Measurements from ENCODE around the gene CFDP1. TPM values are rescaled to one million over a fixed set of nuclear protein-coding genes. Genes with fewer than 3 reads are reported as not detected.
"Not testable (repeated sequence)": the region's sequence is repeated elsewhere in the genome, so short reads cannot be mapped to it uniquely, and the experiment has no call there.

CFDP1 gene
- total and polyA plus RNA-seq, 5 experiments from 2014 or later = 34.3 to 39.0 (median 34.9) TPM

DNA sequence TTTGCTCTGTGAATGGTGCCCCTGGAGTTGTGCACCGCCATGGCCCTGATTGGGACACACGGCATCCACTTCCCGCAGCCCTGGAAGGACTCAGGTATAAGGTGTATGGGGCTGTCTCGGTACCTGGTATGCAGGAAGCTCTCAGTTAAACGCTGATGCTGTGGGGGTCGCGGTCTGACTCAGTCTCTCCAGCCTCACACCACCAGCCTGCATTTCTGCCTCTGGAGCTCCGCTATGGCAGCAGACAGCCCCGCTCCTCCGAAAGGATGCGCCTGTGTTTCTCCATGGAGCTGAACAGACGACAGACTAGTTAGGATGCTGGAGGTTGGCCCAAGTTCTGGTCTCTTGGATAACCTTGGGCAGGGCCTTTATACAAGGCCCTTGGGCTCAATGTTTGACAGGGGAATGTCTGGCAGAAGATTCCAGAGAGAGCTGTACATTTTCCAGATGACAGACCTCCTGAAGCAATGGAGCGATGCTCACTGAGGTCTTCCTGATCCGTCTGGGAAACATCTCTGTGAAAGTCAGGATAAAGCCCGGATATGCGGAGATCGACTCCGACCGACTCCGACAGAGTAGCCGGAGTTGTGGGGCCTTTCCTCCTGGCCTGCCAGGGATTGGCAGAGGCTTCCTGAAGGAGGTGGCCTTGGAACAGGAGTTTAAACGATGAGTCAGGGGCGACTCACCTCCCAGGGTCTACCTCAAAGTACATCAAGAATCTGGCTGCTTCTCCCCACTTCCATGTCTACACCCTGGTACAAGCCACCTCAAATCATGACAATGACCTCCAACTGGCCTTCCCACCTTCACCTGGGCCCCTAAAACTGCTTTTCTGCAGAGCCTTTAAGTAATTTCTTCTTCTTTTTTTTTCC lies 160.0 kb downstream of the CFDP1 start:
- H3K4me1 Mint-ChIP-seq = no peaks in the 10 kb centered on the region
- POLR2A ChIA-PET = interaction anchor here (0.7 kb wide), 1 partner anchor 440 kb away, joined by 3 read pairs; no protein-coding TSS in a partner anchor
- peaks cover 0 to 3% (median 0%) of the 10 kb centered on the region in 9 donors for H3K9me3 Mint-ChIP-seq
- no peak overlapping the region for H3K27ac Mint-ChIP-seq
- no peak for ATAC-seq
- H3K36me3 Mint-ChIP-seq = no peaks in the 10 kb centered on the region
- DNase-seq = peak in 1 of 10 donors; percentile 57
- H3K4me3 Mint-ChIP-seq = no peak overlapping the region
- peaks cover 8 to 54% (median 32%) of the 10 kb centered on the region in 5 donors for H3K27me3 Mint-ChIP-seq

- not testable (repeated sequence) for ATAC-seq
- peak in 1 of 10 donors; percentile 26 for DNase-seq
These were observed 160.7 kb downstream of the CFDP1 start for GRCh38 chr16:75272629-75273028.

DNA sequence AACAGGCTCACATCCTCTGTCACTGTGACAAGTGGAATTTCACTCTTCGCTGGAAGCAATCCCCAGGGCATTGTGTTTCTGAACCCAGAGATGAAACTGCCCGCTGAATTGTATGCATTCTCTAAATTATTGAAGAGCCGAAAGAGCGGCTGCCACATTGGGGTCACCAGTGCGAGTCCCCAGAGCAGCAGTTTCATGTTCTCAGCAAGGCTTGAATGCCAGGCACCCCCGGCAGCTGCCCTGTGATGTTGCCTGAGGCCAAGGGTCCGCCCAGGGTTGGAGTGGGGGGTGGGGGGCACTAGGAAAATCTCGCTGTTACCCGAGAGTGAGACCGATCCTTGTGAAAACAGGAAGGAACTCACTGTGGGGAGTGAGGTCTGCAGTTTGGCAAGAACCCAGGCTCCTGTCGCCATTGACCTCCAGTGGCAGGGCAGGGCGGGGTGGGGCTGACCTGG lies 161.2 kb downstream of the CFDP1 start:
- Mint-ChIP-seq H3K4me3 (no peak overlapping the region), H3K36me3 (no peaks in the 10 kb centered on the region), H3K27ac (no peak overlapping the region), H3K4me1 (no peaks in the 10 kb centered on the region), H3K27me3 (peaks cover 5 to 49% (median 28%) of the 10 kb centered on the region in 5 donors), H3K9me3 (peaks cover 0 to under 1% (median 0%) of the 10 kb centered on the region in 9 donors)
- DNase-seq (peak in 1 of 10 donors; percentile 15), ATAC-seq (no peak)
- POLR2A ChIA-PET = interaction anchor here (0.7 kb wide), 1 partner anchor 439 kb away, joined by 3 read pairs; no protein-coding TSS in a partner anchor

More at GRCh38 chr16:75272629-75273028, 160.7 kb downstream of the CFDP1 start:
- not testable (repeated sequence) for H3K4me1 Mint-ChIP-seq, H3K4me3 Mint-ChIP-seq, H3K36me3 Mint-ChIP-seq, H3K9me3 Mint-ChIP-seq, H3K27ac Mint-ChIP-seq
- H3K27me3 Mint-ChIP-seq = peaks cover 8 to 51% (median 31%) of the 10 kb centered on the region in 5 donors
- POLR2A ChIA-PET = interaction anchor here (0.7 kb wide), 1 partner anchor 440 kb away, joined by 3 read pairs; no protein-coding TSS in a partner anchor

DNA sequence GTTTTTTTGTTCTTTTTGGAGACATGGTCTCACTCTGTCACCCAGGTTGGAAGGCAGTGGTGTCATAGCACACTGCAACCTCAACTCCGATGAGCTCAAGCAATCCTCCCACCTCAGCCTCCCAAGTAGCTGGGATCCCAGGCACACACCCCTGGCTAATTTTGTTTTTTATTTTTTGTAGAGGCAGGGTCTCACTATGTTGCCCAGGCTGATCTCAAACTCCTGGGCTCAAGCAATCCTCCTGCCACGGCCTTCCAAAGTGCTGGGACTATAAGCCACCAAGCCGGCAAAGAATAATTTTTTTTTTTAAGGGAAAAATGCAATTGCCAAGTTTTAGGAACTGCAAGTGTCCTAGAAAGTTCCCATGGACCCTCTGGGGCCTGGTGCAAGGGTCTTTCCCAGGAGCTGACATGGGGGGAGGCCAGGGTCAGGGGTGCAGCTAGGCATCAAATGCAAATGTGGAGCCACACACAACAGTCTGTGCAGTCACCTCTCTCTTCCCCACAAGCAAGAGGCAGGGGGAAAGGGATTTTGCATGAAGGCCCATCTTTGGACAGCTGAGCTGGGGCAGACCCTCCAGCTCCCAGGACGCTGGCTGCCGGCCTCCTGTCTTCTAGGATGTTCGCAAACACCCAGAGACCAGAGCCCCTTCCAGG lies 161.7 kb downstream of the CFDP1 start:
- ATAC-seq (no peak), DNase-seq (peak in 1 of 10 donors; percentile 45)
- Mint-ChIP-seq H3K4me3 (no peak overlapping the region), H3K9me3 (no peaks in the 10 kb centered on the region), H3K36me3 (no peaks in the 10 kb centered on the region), H3K27ac (no peak overlapping the region), H3K4me1 (peaks cover 0 to 1% (median under 1%) of the 10 kb centered on the region in 4 donors), H3K27me3 (peaks cover 6 to 50% (median 28%) of the 10 kb centered on the region in 5 donors)
- POLR2A ChIA-PET = no interaction called here

- H3K27ac Mint-ChIP-seq, H3K9me3 Mint-ChIP-seq, POLR2A ChIA-PET, H3K36me3 Mint-ChIP-seq, H3K4me3 Mint-ChIP-seq, H3K4me1 Mint-ChIP-seq, ATAC-seq: not testable (repeated sequence)
- peak in 1 of 10 donors; percentile 8 for DNase-seq
- peaks cover 10 to 59% (median 31%) of the 10 kb centered on the region in 5 donors for H3K27me3 Mint-ChIP-seq
These were observed 163.9 kb downstream of the CFDP1 start for GRCh38 chr16:75269358-75269757.

DNA sequence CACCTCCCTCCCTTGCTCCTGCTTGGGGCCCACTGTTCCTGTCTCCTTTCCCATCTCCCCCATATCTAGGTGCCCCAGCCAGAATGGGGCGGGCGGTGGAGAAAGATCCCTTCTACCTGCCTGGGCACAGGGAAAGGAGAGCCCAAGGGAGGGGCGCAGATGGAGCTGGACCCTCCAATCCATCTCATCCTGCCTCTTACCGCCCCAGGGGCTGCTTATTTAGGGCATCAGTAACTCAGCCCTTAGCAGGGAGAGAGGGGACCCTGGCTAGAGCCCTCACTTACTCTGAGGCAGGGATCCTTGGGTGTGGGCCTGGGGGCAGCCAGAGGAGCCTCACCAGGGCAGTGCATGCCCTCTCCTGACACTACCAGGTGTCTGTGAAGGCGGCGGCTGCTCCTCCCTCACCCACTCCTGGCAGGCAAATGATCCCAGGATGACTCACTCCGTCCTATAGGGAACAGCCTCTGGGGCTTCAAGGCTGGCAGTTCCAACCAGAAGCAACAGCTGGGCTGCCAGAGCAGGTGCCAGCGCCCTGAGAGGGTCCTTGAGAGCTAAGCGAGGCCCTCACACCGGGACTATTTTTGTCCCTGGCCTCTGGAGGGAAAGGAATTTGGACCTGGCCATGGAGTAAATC lies 165.6 kb downstream of the CFDP1 start:
- H3K27me3 Mint-ChIP-seq = peaks cover 16 to 60% (median 36%) of the 10 kb centered on the region in 5 donors
- H3K4me1 Mint-ChIP-seq = peaks cover 2 to 11% (median 9%) of the 10 kb centered on the region in 4 donors
- H3K27ac Mint-ChIP-seq = peak overlapping the region in 1 of 10 donors; percentile 1
- ATAC-seq (no peak), DNase-seq (peak in 1 of 10 donors; percentile 41)
- H3K9me3 Mint-ChIP-seq = no peaks in the 10 kb centered on the region
- no peaks in the 10 kb centered on the region for H3K36me3 Mint-ChIP-seq
- POLR2A ChIA-PET = no interaction called here
- H3K4me3 Mint-ChIP-seq = peak overlapping the region in 1 of 10 donors; percentile 19

GRCh38 chr16:75266738-75267630 lies 166.3 kb downstream of the CFDP1 start:
- H3K9me3 Mint-ChIP-seq = no peaks in the 10 kb centered on the region

GRCh38 chr16:75265911-75266701 lies 167.2 kb downstream of the CFDP1 start:
- Mint-ChIP-seq H3K36me3 (no peaks in the 10 kb centered on the region), H3K27ac (peak overlapping the region in 4 of 10 donors; percentile 29 to 60 (median 46)), H3K9me3 (no peaks in the 10 kb centered on the region), H3K4me3 (peak overlapping the region; percentile 60 to 89 (median 83)), H3K4me1 (peaks cover 4 to 11% (median 9%) of the 10 kb centered on the region in 4 donors), H3K27me3 (peaks cover 21 to 60% (median 38%) of the 10 kb centered on the region in 5 donors)
- no peak for DNase-seq
- ATAC-seq = peak in 1 of 2 donors; percentile 14
- POLR2A ChIA-PET = interaction anchor here (0.8 to 1.1 kb wide), 2 partner anchors 10 to 22 kb away, joined by 3 read pairs; no protein-coding TSS in a partner anchor

More at GRCh38 chr16:75266738-75267630, 166.3 kb downstream of the CFDP1 start:
- peak overlapping the region in 1 of 10 donors; percentile 43 for H3K27ac Mint-ChIP-seq
- peak overlapping the region; percentile 60 to 89 (median 83) for H3K4me3 Mint-ChIP-seq
- H3K36me3 Mint-ChIP-seq = no peaks in the 10 kb centered on the region
- POLR2A ChIA-PET = no interaction called here
- DNase-seq = no peak
- no peak for ATAC-seq
- H3K27me3 Mint-ChIP-seq = peaks cover 19 to 62% (median 39%) of the 10 kb centered on the region in 5 donors
- H3K4me1 Mint-ChIP-seq = peaks cover 2 to 11% (median 9%) of the 10 kb centered on the region in 4 donors

- Mint-ChIP-seq H3K36me3 (no peaks in the 10 kb centered on the region), H3K4me1 (peaks cover 4 to 11% (median 9%) of the 10 kb centered on the region in 4 donors), H3K27me3 (peaks cover 25 to 64% (median 42%) of the 10 kb centered on the region in 5 donors), H3K27ac (no peak overlapping the region), H3K4me3 (peak overlapping the region; percentile 24 to 85 (median 70)), H3K9me3 (no peaks in the 10 kb centered on the region)
- no peak for DNase-seq
- POLR2A ChIA-PET = interaction anchor here (0.8 to 1.1 kb wide), 2 partner anchors 11 to 23 kb away, joined by 3 read pairs; no protein-coding TSS in a partner anchor
- peak in 1 of 2 donors; percentile 33 for ATAC-seq
These were observed 168.0 kb downstream of the CFDP1 start for GRCh38 chr16:75264999-75265910.

DNA sequence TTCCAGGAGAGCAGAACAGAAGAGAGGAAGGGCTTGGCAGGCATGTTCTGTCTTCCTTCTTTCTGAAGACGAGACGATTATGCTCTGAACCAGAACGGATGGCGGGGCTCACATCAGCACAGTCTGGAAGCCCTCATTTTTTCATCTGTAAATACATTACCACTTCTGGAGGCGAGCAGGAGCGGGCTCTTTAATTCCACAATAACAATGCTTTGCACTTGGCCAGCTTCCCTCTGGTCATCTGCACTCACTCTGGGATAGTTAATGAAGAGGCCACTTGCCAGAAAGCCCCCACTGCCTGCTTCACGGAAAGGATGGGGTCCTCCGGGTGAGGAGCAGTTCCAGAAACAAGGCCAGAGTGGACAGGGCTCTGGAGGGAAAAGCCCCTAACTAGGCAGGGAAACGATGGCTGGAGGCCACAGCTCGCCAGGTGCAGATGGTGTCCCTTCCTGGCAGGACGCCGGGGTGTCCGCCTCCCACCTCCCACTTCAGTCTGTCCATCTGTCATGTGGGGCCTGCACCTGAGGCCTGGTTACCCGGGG lies 168.8 kb downstream of the CFDP1 start:
- DNase-seq (no peak), ATAC-seq (no peak)
- Mint-ChIP-seq H3K4me3 (peak overlapping the region; percentile 54 to 83 (median 70)), H3K27me3 (peaks cover 22 to 61% (median 42%) of the 10 kb centered on the region in 5 donors), H3K9me3 (no peaks in the 10 kb centered on the region), H3K4me1 (peaks cover 4 to 11% (median 9%) of the 10 kb centered on the region in 4 donors), H3K27ac (peak overlapping the region in 1 of 10 donors; percentile 9), H3K36me3 (no peaks in the 10 kb centered on the region)
- POLR2A ChIA-PET = no interaction called here
